K562 (cell line): ENCODE results near the gene MPG. TPM values are rescaled to one million over a fixed set of nuclear protein-coding genes. Genes with fewer than 3 reads are reported as not detected.
A peak's percentile ranks its signal among the peaks of the same experiment; 100 is the strongest.

Experiments
- ATAC-seq: fragments of 200-7000 bp; cut with Tn5 transposase; 3 replicates; pipeline ENCODE4 v1.9.1; 2020; ENCODE audit warnings: moderate library complexity
- BruUV-seq: library from RNA; stranded (reverse); fragments of 400-500 nt; replicated peaks from 2 replicates; lab custom pipeline; 2021; lab: Mats Ljungman, UMichigan
- CTCF ChIA-PET: fragments of 300-600 bp; formaldehyde crosslinking; extraction: SDS; loops from one replicate; lab custom pipeline; 2021; ENCODE audit warnings: low intra/inter-chr PET ratio; lab: Yijun Ruan, JAX
- POLR2A ChIA-PET: fragments of 300-600, 350-650 bp; sonication (Branson Sonifier 250); formaldehyde crosslinking; extraction: SDS; loops from one replicate; lab custom pipeline; 2021; ENCODE audit warnings: antibody characterized with exemption, inconsistent platforms; lab: Yijun Ruan, JAX
- DNase-seq, 4 experiments: peaks; one replicate each; pipeline versions ENCODE4 v3.0.0 to v3.0.0-alpha.2; 2011 to 2018; ENCODE audit warnings: low spot score in 3 of 4, mixed read lengths in 3 of 4; ENCODE audit errors: extremely low read depth in 1 of 4
- FAIRE-seq: peaks from 2 replicates; lab custom pipeline; 2011; peaks lifted over from hg19 to GRCh38; lab: Jason Lieb, UNC
- H2AFZ ChIP-seq: 2 replicates; pipeline ENCODE4 v1.6.0; 2011; ENCODE audit warnings: low read depth, low read length, control low read depth, inconsistent platforms
- H3K27ac ChIP-seq: fragments of 200-600 bp; 3 replicates; pipeline ENCODE4 v1.8.0; 2011; ENCODE audit warnings: low read depth, mild to moderate bottlenecking, control low read depth, inconsistent platforms, low read length, moderate library complexity, mixed read lengths; ENCODE audit errors: extremely low read depth
- H3K27me3 ChIP-seq, 2 experiments: fragments of 300-600 bp in 1 of 2; 2 replicates in 1 of 2; 3 replicates in 1 of 2; pipeline versions ENCODE4 v1.6.0 to v1.8.0; 2011; ENCODE audit warnings: inconsistent platforms in 2 of 2, low read length in 2 of 2, mild to moderate bottlenecking in 1 of 2, mixed read lengths in 1 of 2, moderate library complexity in 1 of 2; ENCODE audit not compliant: control insufficient read depth in 2 of 2, insufficient read depth in 2 of 2
- H3K36me3 ChIP-seq: fragments of 300-600 bp; 3 replicates; pipeline ENCODE4 v1.8.0; 2011; ENCODE audit warnings: mild to moderate bottlenecking, low read length, inconsistent platforms; ENCODE audit not compliant: control insufficient read depth, insufficient read depth
- H3K4me1 ChIP-seq, 2 experiments: fragments of 200-600 bp in 1 of 2; replicated peaks in 1 of 2; 2 replicates in 1 of 2; 3 replicates in 1 of 2; pipeline versions ENCODE4 v1.5.1 to v1.8.0; 2011; ENCODE audit warnings: inconsistent platforms in 2 of 2, low read length in 2 of 2, mild to moderate bottlenecking in 1 of 2, mixed read lengths in 1 of 2, moderate library complexity in 1 of 2; ENCODE audit not compliant: control insufficient read depth in 2 of 2, insufficient read depth in 2 of 2
- H3K4me2 ChIP-seq: 2 replicates; pipeline ENCODE4 v1.6.1; 2011; ENCODE audit warnings: low read length, control low read depth, inconsistent platforms, mixed read lengths; ENCODE audit not compliant: insufficient read depth
- H3K4me3 ChIP-seq: fragments of 200-600 bp; sonication (generic), shearing (Covaris generic); 2 replicates; pipeline ENCODE4 v1.5.1; 2016; ENCODE audit warnings: control low read depth, inconsistent platforms
- H3K79me2 ChIP-seq: fragments of 200-600 bp; 3 replicates; pipeline ENCODE4 v1.8.0; 2011; ENCODE audit warnings: low read length, inconsistent platforms; ENCODE audit not compliant: control insufficient read depth, insufficient read depth
- H3K9ac ChIP-seq, 2 experiments: 2 replicates each; pipeline versions ENCODE4 v1.6.0 to v1.6.1; 2011; ENCODE audit warnings: low read depth in 2 of 2, low read length in 2 of 2, control low read depth in 1 of 2, inconsistent platforms in 1 of 2, mild to moderate bottlenecking in 1 of 2, mixed read lengths in 1 of 2; ENCODE audit not compliant: insufficient read depth in 1 of 2
- H3K9me1 ChIP-seq: one replicate; pipeline ENCODE4 v1.6.0; 2011; ENCODE audit warnings: inconsistent platforms, mild to moderate bottlenecking, low read length, moderate library complexity; ENCODE audit not compliant: control insufficient read depth, insufficient read depth
- H3K9me3 ChIP-seq: replicated peaks from 2 replicates; pipeline ENCODE4 v1.5.1; 2011; ENCODE audit warnings: low read depth, low read length, inconsistent platforms; ENCODE audit not compliant: control insufficient read depth, insufficient read depth
- H4K20me1 ChIP-seq: replicated peaks from 2 replicates; pipeline ENCODE4 v1.6.1; 2011; ENCODE audit warnings: low read length, inconsistent platforms, mixed read lengths; ENCODE audit not compliant: control insufficient read depth, insufficient read depth
- CHD2 ChIP-seq: IDR thresholded peaks from 2 replicates; pipeline ENCODE4 v1.6.1; 2011; ENCODE audit warnings: low read depth, low read length
- CSDE1 ChIP-seq, 2 experiments: fragments of 450-650 bp; IDR thresholded peaks; 2 replicates each; pipeline ENCODE4 v1.6.1; 2016; ENCODE audit warnings: mild to moderate bottlenecking in 1 of 2
- DNMT1 ChIP-seq: fragments of 450-650 bp; IDR thresholded peaks from 2 replicates; pipeline ENCODE4 v1.6.1; 2016; ENCODE audit warnings: antibody characterized with exemption, mild to moderate bottlenecking
- EGR1 ChIP-seq: fragments of 450-650 bp; conservative IDR thresholded peaks from 2 replicates; pipeline ENCODE4 v1.6.1; 2017; ENCODE audit warnings: mild to moderate bottlenecking
- ELF2 ChIP-seq: fragments of 250-450 bp; sonication (Bioruptor Pico); IDR thresholded peaks from 2 replicates; pipeline ENCODE4 v1.5.0; 2021; ENCODE audit warnings: mild to moderate bottlenecking
- FOS ChIP-seq: IDR thresholded peaks from 3 replicates; pipeline ENCODE4 v1.6.1; 2011; ENCODE audit not compliant: insufficient read length; ENCODE audit errors: extremely low read depth
- NONO ChIP-seq, 2 experiments: fragments of 200-400 bp in 1 of 2; fragments of 450-650 bp in 1 of 2; formaldehyde crosslinking in 1 of 2; IDR thresholded peaks; 2 replicates each; pipeline ENCODE4 v1.6.1; 2017; ENCODE audit warnings: low read depth in 2 of 2, mild to moderate bottlenecking in 2 of 2, moderate library complexity in 2 of 2, low read length in 1 of 2
- POLR2A ChIP-seq: fragments of 450-650 bp; conservative IDR thresholded peaks from 2 replicates; pipeline ENCODE4 v1.6.1; 2016
- PRMT5 ChIP-seq: sonication (generic); formaldehyde crosslinking; IDR thresholded peaks from 2 replicates; pipeline ENCODE4 v1.5.0; 2020; ENCODE audit warnings: missing genetic modification reagents
- PURB ChIP-seq: sonication (generic); formaldehyde crosslinking; IDR thresholded peaks from 2 replicates; pipeline ENCODE4 v1.9.0; 2021; ENCODE audit warnings: low read depth, mild to moderate bottlenecking, missing genetic modification reagents
- RAD51 ChIP-seq: fragments of 450-650 bp; IDR thresholded peaks from 2 replicates; pipeline ENCODE4 v1.7.1; 2016; ENCODE audit warnings: low read depth, mild to moderate bottlenecking, borderline replicate concordance
- TEAD1 ChIP-seq, 2 experiments: fragments of 450-650 bp in 1 of 2; sonication (generic) in 1 of 2; formaldehyde crosslinking; IDR thresholded peaks; 2 replicates each; pipeline versions ENCODE4 v1.4.0 to v1.8.0; 2020 to 2022; ENCODE audit warnings: mild to moderate bottlenecking in 2 of 2, missing genetic modification reagents in 1 of 2
- ZC3H8 ChIP-seq: fragments of 450-650 bp; IDR thresholded peaks from 2 replicates; pipeline ENCODE4 v1.6.1; 2017
- ZFPM2 ChIP-seq: fragments of 250-450 bp; sonication (Bioruptor Pico); IDR thresholded peaks from 2 replicates; pipeline ENCODE4 v1.5.1; 2022; ENCODE audit warnings: mild to moderate bottlenecking
- ZNF274 ChIP-seq: IDR thresholded peaks from 2 replicates; pipeline ENCODE4 v1.6.1; 2011; ENCODE audit warnings: low read depth, mild to moderate bottlenecking, low read length, moderate library complexity, borderline replicate concordance
- WGBS: fragments of 100-300 bp; shearing (Covaris generic); methylation state at CpG from one replicate; pipeline ENCODE4 v1.1.6; 2016; ENCODE audit warnings: low coverage, mixed read lengths; ENCODE audit not compliant: insufficient coverage; ENCODE audit errors: missing lambda C conversion rate; 5-methylcytosine and 5-hydroxymethylcytosine counted together
- in situ Hi-C: fragments of 300-500 bp; cut with MboI; formaldehyde crosslinking; loops from 4 replicates; pipeline ENCODE4 v1.15.0; 2018; ENCODE audit warnings: inconsistent platforms, mixed read lengths
- intact Hi-C: fragments of 100-400 bp; cut with micrococcal nuclease; formaldehyde crosslinking; loops from 2 replicates; pipeline ENCODE4 v1.14.2; 2022
- polyA plus RNA-seq, 8 experiments: library from polyadenylated mRNA; depleted of rRNA in 4 of 8; stranded (reverse) in 5 of 8; unstranded in 3 of 8; fragments of >200 nt; fragmentation: Nextera tagmentation in 2 of 8; fragmentation: Illumina TruSeq in 1 of 8; extraction: Ambion mirVana in 2 of 8; extraction: Trizol in 1 of 8; gene quantifications; 2 replicates each; pipeline versions ENCODE4 v1.2.1 to v1.2.3, GENCODE V29; 2011 to 2014; ENCODE audit warnings: inconsistent platforms in 1 of 8, missing spikeins in 1 of 8
- total RNA-seq, 7 experiments: library from RNA; depleted of rRNA in 6 of 7; stranded (reverse); fragments of >200 nt in 6 of 7; fragmentation: Illumina TruSeq in 2 of 7; extraction: Trizol in 2 of 7; gene quantifications; 2 replicates each; pipeline versions ENCODE4 v1.2.1 to v1.2.3, GENCODE V29; 2011 to 2021; ENCODE audit warnings: low replicate concordance in 1 of 7
- TF ChIP-seq, protein P1 (sequence below): fragments of 250-450 bp; sonication (Bioruptor Pico); IDR thresholded peaks from 2 replicates; pipeline ENCODE4 v1.5.0; 2022; ENCODE audit warnings: mild to moderate bottlenecking
- TF ChIP-seq, protein P2 (sequence below): fragments of 200-800 bp; sonication (Bioruptor generic); IDR thresholded peaks from 2 replicates; pipeline ENCODE4 v1.6.1; 2017; ENCODE audit warnings: missing genetic modification characterization, missing compliant biosample characterization
- TF ChIP-seq, protein P3 (sequence below): fragments of 450-650 bp; IDR thresholded peaks from 2 replicates; pipeline ENCODE4 v1.6.1; 2018; ENCODE audit not compliant: partially characterized antibody

Gene MPG
- total and polyA plus RNA-seq, 9 of the 15 experiments (the other 6 are each of a cell fraction or from before 2014, with no cell fraction given), result 0.42 to 226 (median 36.2) TPM

DNA sequence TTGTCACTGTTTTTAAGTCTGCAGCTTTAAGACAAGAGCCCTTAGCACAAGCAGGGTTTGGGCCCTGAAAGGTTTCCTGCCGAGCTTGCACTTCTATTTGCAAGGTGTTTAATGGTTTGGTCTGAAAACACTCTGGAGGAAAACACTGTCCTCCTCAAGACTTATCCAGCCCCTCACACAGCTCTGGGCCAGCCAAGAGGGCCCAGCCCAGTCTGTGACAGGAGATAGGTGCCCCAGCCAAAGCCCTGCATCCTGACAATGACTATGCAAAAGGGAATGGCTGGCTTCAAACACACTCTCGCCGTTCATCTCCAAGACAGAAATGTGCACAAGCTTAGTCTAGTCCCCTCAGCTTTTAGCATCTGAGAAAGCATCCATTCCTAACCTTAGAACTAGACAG is 26.9 kb downstream of the MPG start:
- peak; percentile 99 for FAIRE-seq
- H3K9me1 ChIP-seq, result no peaks in the 10 kb centered on the region
- ChIA-PET CTCF (interaction anchor here (0.9 kb wide), 1 partner anchor 76 kb away, joined by 5 read pairs; no protein-coding TSS in a partner anchor), POLR2A (interaction anchor here (0.6 to 1.4 kb wide), 5 partner anchors 9 to 32 kb away, joined by 3 to 4 read pairs (median 4); no protein-coding TSS in a partner anchor)
- H3K4me2 ChIP-seq, result peak overlapping the region; percentile 69
- peaks cover 49% of the 10 kb centered on the region; the same call in 2 of the 3 replicates for H3K36me3 ChIP-seq
- H3K9me3 ChIP-seq, result no peaks in the 10 kb centered on the region
- H4K20me1 ChIP-seq, result no peaks in the 10 kb centered on the region
- peak; percentile 92 for ATAC-seq
- H3K9ac ChIP-seq, result peak overlapping the region in 1 of 2 experiments; percentile 55; a peak in 3 of 4 replicates
- peaks cover 29 to 58% of the 10 kb centered on the region in 2 experiments; a peak in 4 of 5 replicates for H3K4me1 ChIP-seq
- 0% methylated on average over 3 of the region's 3 CpGs for WGBS
- peaks cover 7% of the 10 kb centered on the region; the same call in 1 of the 3 replicates for H3K79me2 ChIP-seq
- H2AFZ ChIP-seq, result no peak overlapping the region
- intact Hi-C loops, result no loop called here
- H3K27ac ChIP-seq, result peak overlapping the region; percentile 71
- BruUV-seq, result no TSS peak
- no peaks in the 10 kb centered on the region for H3K27me3 ChIP-seq
- H3K4me3 ChIP-seq, result no peak overlapping the region
- in situ Hi-C loops, result loop anchor here (5.0 kb wide), 1 partner anchor 77 kb away; the partner anchor contains the start of gene HBQ1
- peak; percentile 59 to 90 (median 72) for DNase-seq
- TF ChIP-seq PRMT5, result no peak
- no peak for TF ChIP-seq TEAD1 (CRISPR knock-in tag; IDR thresholded peaks at IDR 0.05)
- no peak for TF ChIP-seq FOS
- TF ChIP-seq, protein P1, sequence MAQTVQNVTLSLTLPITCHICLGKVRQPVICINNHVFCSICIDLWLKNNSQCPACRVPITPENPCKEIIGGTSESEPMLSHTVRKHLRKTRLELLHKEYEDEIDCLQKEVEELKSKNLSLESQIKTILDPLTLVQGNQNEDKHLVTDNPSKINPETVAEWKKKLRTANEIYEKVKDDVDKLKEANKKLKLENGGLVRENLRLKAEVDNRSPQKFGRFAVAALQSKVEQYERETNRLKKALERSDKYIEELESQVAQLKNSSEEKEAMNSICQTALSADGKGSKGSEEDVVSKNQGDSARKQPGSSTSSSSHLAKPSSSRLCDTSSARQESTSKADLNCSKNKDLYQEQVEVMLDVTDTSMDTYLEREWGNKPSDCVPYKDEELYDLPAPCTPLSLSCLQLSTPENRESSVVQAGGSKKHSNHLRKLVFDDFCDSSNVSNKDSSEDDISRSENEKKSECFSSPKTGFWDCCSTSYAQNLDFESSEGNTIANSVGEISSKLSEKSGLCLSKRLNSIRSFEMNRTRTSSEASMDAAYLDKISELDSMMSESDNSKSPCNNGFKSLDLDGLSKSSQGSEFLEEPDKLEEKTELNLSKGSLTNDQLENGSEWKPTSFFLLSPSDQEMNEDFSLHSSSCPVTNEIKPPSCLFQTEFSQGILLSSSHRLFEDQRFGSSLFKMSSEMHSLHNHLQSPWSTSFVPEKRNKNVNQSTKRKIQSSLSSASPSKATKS (CRISPR knock-in tag), result no peak
- no peak for TF ChIP-seq PURB (CRISPR knock-in tag)
- no peak for TF ChIP-seq POLR2A
- TF ChIP-seq CSDE1 (IDR thresholded peaks at IDR 0.05), result no peak
- no peak for TF ChIP-seq ELF2 (CRISPR knock-in tag)
- TF ChIP-seq, protein P2, sequence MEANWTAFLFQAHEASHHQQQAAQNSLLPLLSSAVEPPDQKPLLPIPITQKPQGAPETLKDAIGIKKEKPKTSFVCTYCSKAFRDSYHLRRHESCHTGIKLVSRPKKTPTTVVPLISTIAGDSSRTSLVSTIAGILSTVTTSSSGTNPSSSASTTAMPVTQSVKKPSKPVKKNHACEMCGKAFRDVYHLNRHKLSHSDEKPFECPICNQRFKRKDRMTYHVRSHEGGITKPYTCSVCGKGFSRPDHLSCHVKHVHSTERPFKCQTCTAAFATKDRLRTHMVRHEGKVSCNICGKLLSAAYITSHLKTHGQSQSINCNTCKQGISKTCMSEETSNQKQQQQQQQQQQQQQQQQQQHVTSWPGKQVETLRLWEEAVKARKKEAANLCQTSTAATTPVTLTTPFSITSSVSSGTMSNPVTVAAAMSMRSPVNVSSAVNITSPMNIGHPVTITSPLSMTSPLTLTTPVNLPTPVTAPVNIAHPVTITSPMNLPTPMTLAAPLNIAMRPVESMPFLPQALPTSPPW, result peak; percentile 20; the same call in 1 of the 2 replicates
- no peak for TF ChIP-seq CHD2
- TF ChIP-seq, protein P3, sequence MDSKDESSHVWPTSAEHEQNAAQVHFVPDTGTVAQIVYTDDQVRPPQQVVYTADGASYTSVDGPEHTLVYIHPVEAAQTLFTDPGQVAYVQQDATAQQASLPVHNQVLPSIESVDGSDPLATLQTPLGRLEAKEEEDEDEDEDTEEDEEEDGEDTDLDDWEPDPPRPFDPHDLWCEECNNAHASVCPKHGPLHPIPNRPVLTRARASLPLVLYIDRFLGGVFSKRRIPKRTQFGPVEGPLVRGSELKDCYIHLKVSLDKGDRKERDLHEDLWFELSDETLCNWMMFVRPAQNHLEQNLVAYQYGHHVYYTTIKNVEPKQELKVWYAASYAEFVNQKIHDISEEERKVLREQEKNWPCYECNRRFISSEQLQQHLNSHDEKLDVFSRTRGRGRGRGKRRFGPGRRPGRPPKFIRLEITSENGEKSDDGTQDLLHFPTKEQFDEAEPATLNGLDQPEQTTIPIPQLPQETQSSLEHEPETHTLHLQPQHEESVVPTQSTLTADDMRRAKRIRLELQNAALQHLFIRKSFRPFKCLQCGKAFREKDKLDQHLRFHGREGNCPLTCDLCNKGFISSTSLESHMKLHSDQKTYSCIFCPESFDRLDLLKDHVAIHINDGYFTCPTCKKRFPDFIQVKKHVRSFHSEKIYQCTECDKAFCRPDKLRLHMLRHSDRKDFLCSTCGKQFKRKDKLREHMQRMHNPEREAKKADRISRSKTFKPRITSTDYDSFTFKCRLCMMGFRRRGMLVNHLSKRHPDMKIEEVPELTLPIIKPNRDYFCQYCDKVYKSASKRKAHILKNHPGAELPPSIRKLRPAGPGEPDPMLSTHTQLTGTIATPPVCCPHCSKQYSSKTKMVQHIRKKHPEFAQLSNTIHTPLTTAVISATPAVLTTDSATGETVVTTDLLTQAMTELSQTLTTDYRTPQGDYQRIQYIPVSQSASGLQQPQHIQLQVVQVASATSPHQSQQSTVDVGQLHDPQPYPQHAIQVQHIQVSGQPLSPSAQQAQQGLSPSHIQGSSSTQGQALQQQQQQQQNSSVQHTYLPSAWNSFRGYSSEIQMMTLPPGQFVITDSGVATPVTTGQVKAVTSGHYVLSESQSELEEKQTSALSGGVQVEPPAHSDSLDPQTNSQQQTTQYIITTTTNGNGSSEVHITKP, result peak; percentile 87
- no peak for TF ChIP-seq NONO (IDR thresholded peaks at IDR 0.05; ENCODE audit: low read depth in 2 of 2, low read length in 1 of 2)
- TF ChIP-seq ZFPM2 (CRISPR knock-in tag), result no peak
- no peak for TF ChIP-seq RAD51
- TF ChIP-seq ZNF274, result no peak
- TF ChIP-seq EGR1, result no peak
- TF ChIP-seq ZC3H8, result no peak
- TF ChIP-seq DNMT1, result no peak
